ENCODE results near the gene FOXP2. TPM values are rescaled to one million over a fixed set of nuclear protein-coding genes. Genes with fewer than 3 reads are reported as not detected.

The FOXP2 gene
- total and polyA plus RNA-seq, 2 of the 4 experiments (the other 2 are of a cell fraction) = 0.89 to 1.1 TPM

DNA sequence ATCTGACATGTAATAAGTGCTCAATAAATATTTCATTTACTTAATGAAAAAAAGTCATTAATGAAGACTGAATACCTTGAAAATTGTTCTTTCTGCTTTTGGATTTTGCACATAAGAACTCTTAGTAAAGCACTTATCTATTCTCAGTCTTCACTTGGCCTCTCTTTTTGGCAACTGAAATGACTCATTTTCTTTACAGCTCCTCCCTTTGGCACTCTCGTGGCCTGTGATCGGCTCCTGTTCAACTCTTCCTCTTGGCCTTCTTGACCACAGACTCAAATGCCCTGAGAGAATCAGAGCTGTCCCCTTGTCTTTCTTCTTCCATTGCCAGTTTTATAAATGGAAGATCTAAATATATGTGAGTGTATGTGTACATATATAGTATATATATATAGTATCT is 54.2 kb downstream of the FOXP2 start:
- POLR2A ChIA-PET (ENCODE audit: unreplicated experiment) = no interaction called here
- no peak overlapping the region for H4K91ac ChIP-seq (ENCODE audit: insufficient read depth, low read depth, low read length)
- CTCF ChIA-PET = no interaction called here
- H3K4me2 ChIP-seq (ENCODE audit: low read depth, low read length) = no peak overlapping the region
- H2BK120ac ChIP-seq (ENCODE audit: low read depth, low read length) = no peak overlapping the region
- no peak overlapping the region for H3K4me3 ChIP-seq (ENCODE audit: insufficient read depth, low read depth, low read length)
- H4K5ac ChIP-seq (ENCODE audit: low read depth, low read length) = no peak overlapping the region
- no peaks in the 10 kb centered on the region for H4K20me1 ChIP-seq (ENCODE audit: insufficient read depth, low read length)
- no TSS peak for BruUV-seq (replicated peaks)
- no peak overlapping the region for H3K27ac ChIP-seq (ENCODE audit: insufficient read depth, low read length)
- no peak overlapping the region for H2BK20ac ChIP-seq (ENCODE audit: low read depth, low read length)
- no peak overlapping the region for H4K8ac ChIP-seq (ENCODE audit: low read depth in 2 of 2, low read length in 2 of 2)
- H3K14ac ChIP-seq (replicated peaks; ENCODE audit: low read depth, low read length) = no peak overlapping the region
- no peak overlapping the region for H2AK5ac ChIP-seq (ENCODE audit: low read depth, low read length)
- H3K36me3 ChIP-seq (ENCODE audit: control insufficient read depth, insufficient read depth, low read length) = no peaks in the 10 kb centered on the region
- H2AFZ ChIP-seq (replicated peaks; ENCODE audit: low read length, poor library complexity) = no peak overlapping the region
- no peak overlapping the region for H2BK15ac ChIP-seq (ENCODE audit: low read depth, low read length)
- no peaks in the 10 kb centered on the region for H3K27me3 ChIP-seq (ENCODE audit: control insufficient read depth, insufficient read depth, low read length)
- H2AK9ac ChIP-seq (replicated peaks; ENCODE audit: low read depth, low read length, poor library complexity) = no peak overlapping the region
- no peaks in the 10 kb centered on the region for H3K9me3 ChIP-seq (ENCODE audit: control insufficient read depth, insufficient read depth, low read length)
- H3K79me1 ChIP-seq (ENCODE audit: low read depth in 1 of 2, low read length in 2 of 2) = no peaks in the 10 kb centered on the region
- in situ Hi-C loops (cut with MboI; ENCODE audit: low sequenced_read_pairs) = no loop called here
- no peaks in the 10 kb centered on the region for H3K9me1 ChIP-seq (ENCODE audit: insufficient read depth, low read length)
- TF ChIP-seq RAD21 (IDR thresholded peaks at IDR 0.05; ENCODE audit: low read length) = no peak
- no peak for TF ChIP-seq RCOR1 (IDR thresholded peaks at IDR 0.05; ENCODE audit: insufficient replicate concordance, low read length)
- TF ChIP-seq, protein P1, sequence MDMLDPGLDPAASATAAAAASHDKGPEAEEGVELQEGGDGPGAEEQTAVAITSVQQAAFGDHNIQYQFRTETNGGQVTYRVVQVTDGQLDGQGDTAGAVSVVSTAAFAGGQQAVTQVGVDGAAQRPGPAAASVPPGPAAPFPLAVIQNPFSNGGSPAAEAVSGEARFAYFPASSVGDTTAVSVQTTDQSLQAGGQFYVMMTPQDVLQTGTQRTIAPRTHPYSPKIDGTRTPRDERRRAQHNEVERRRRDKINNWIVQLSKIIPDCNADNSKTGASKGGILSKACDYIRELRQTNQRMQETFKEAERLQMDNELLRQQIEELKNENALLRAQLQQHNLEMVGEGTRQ (IDR thresholded peaks at IDR 0.05; ENCODE audit: low read depth, low read length) = no peak
- no peak for TF ChIP-seq POLR2A (IDR thresholded peaks at IDR 0.05; ENCODE audit: low read depth, low read length)
- no peak for TF ChIP-seq CHD1 (IDR thresholded peaks at IDR 0.05; ENCODE audit: low read depth, low read length)
- TF ChIP-seq BHLHE40 (IDR thresholded peaks at IDR 0.05; ENCODE audit: low read depth, low read length) = no peak
- TF ChIP-seq SMC3 (IDR thresholded peaks at IDR 0.05; ENCODE audit: low read depth, low read length) = no peak
- TF ChIP-seq, protein P2, sequence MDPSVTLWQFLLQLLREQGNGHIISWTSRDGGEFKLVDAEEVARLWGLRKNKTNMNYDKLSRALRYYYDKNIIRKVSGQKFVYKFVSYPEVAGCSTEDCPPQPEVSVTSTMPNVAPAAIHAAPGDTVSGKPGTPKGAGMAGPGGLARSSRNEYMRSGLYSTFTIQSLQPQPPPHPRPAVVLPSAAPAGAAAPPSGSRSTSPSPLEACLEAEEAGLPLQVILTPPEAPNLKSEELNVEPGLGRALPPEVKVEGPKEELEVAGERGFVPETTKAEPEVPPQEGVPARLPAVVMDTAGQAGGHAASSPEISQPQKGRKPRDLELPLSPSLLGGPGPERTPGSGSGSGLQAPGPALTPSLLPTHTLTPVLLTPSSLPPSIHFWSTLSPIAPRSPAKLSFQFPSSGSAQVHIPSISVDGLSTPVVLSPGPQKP (IDR thresholded peaks at IDR 0.05; ENCODE audit: borderline replicate concordance, low read depth, low read length) = no peak
- no peak for TF ChIP-seq RFX5 (IDR thresholded peaks at IDR 0.05; ENCODE audit: low read depth, low read length)
- TF ChIP-seq MXI1 (IDR thresholded peaks at IDR 0.05; ENCODE audit: borderline replicate concordance, low read depth, low read length) = no peak
- no peak for TF ChIP-seq NFE2L2 (IDR thresholded peaks at IDR 0.05; ENCODE audit: low read depth, low read length)
- TF ChIP-seq FOS (IDR thresholded peaks at IDR 0.05; ENCODE audit: low read depth, low read length) = no peak
- no peak for TF ChIP-seq CEBPB (IDR thresholded peaks at IDR 0.05; ENCODE audit: low read depth, low read length)
- no peak for TF ChIP-seq MAFK (IDR thresholded peaks at IDR 0.05; ENCODE audit: low read depth, low read length)
- TF ChIP-seq, protein P3, sequence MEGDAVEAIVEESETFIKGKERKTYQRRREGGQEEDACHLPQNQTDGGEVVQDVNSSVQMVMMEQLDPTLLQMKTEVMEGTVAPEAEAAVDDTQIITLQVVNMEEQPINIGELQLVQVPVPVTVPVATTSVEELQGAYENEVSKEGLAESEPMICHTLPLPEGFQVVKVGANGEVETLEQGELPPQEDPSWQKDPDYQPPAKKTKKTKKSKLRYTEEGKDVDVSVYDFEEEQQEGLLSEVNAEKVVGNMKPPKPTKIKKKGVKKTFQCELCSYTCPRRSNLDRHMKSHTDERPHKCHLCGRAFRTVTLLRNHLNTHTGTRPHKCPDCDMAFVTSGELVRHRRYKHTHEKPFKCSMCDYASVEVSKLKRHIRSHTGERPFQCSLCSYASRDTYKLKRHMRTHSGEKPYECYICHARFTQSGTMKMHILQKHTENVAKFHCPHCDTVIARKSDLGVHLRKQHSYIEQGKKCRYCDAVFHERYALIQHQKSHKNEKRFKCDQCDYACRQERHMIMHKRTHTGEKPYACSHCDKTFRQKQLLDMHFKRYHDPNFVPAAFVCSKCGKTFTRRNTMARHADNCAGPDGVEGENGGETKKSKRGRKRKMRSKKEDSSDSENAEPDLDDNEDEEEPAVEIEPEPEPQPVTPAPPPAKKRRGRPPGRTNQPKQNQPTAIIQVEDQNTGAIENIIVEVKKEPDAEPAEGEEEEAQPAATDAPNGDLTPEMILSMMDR (conservative IDR thresholded peaks at IDR 0.05; ENCODE audit: low read depth, low read length) = no peak
- no peak for TF ChIP-seq MAZ (IDR thresholded peaks at IDR 0.05; ENCODE audit: borderline replicate concordance, low read depth, low read length)
- intact Hi-C loops (cut with micrococcal nuclease) = no loop called here
- ATAC-seq (ENCODE audit: low read depth) (no peak), DNase-seq (no peak)
- no peak overlapping the region for H3K23ac ChIP-seq (ENCODE audit: low read depth, low read length)
- WGBS, 2 experiments (ENCODE audit: extremely low coverage in 2 of 2, insufficient read length in 1 of 2) = no CpG with 5 or more reads among the region's 2 CpGs
- H3K9ac ChIP-seq (ENCODE audit: low read depth, low read length) = no peak overlapping the region
- H2BK5ac ChIP-seq (ENCODE audit: low read depth, low read length, poor library complexity, severe bottlenecking) = no peak overlapping the region
- no peak overlapping the region for H3K18ac ChIP-seq (ENCODE audit: low read depth, low read length)
- no peak overlapping the region for H3K56ac ChIP-seq (ENCODE audit: extremely low read depth, insufficient read depth, low read length)
- dilution Hi-C loops (cut with HindIII; ENCODE audit: low sequenced_read_pairs, unreplicated experiment) = no loop called here
- no peaks in the 10 kb centered on the region for H3K4me1 ChIP-seq (ENCODE audit: control insufficient read depth, insufficient read depth, low read length)
- no peak overlapping the region for H3K4ac ChIP-seq (ENCODE audit: low read depth, low read length)

All from IMR-90 (cell line).